HepG2 (cell line): ENCODE measurements around the gene SAMD4A. TPM values are rescaled to one million over a fixed set of nuclear protein-coding genes. Genes with fewer than 3 reads are reported as not detected.

ENCODE experiments used
- ATAC-seq: fragments of 200-7000 bp; cut with Tn5 transposase; 3 replicates; pipeline ENCODE4 v1.9.1; 2020; ENCODE audit warnings: mild to moderate bottlenecking, moderate library complexity
- BruUV-seq: library from RNA; stranded (reverse); fragments of 400-500 nt; replicated peaks from 2 replicates; lab custom pipeline; 2021; lab: Mats Ljungman, UMichigan
- CTCF ChIA-PET: fragments of 300-600 bp; formaldehyde crosslinking; extraction: SDS; loops from one replicate; lab custom pipeline; 2021; ENCODE audit warnings: low total read pairs, inconsistent platforms, low intra/inter-chr PET ratio; lab: Yijun Ruan, JAX
- POLR2A ChIA-PET: fragments of 350-600 bp; sonication (Branson Sonifier 250); formaldehyde crosslinking; loops from one replicate; lab custom pipeline; 2020; ENCODE audit warnings: antibody characterized with exemption, inconsistent platforms; lab: Yijun Ruan, JAX
- DNase-seq: peaks from one replicate; pipeline ENCODE4 v3.0.0-alpha.2; 2015; ENCODE audit warnings: low spot score
- FAIRE-seq: peaks from 3 replicates; lab custom pipeline; 2011; peaks lifted over from hg19 to GRCh38; lab: Jason Lieb, UNC
- H2AFZ ChIP-seq: one replicate; pipeline ENCODE4 v1.6.1; 2011; ENCODE audit warnings: low read length, inconsistent platforms
- H3K27ac ChIP-seq: fragments of 300-600 bp; 3 replicates; pipeline ENCODE4 v1.8.0; 2011; ENCODE audit warnings: mixed run types, mild to moderate bottlenecking, mixed read lengths, low read length, inconsistent platforms; ENCODE audit not compliant: insufficient read depth; ENCODE audit errors: extremely low read length
- H3K27me3 ChIP-seq, 2 experiments: fragments of 200-600 bp in 1 of 2; 2 replicates in 1 of 2; 3 replicates in 1 of 2; pipeline versions ENCODE4 v1.6.0 to v1.8.0; 2011; ENCODE audit warnings: low read length in 2 of 2, mild to moderate bottlenecking in 2 of 2, moderate library complexity in 2 of 2, inconsistent platforms in 1 of 2; ENCODE audit not compliant: insufficient read depth in 2 of 2, control insufficient read depth in 1 of 2
- H3K36me3 ChIP-seq, 2 experiments: fragments of 200-600 bp in 1 of 2; replicated peaks in 1 of 2; 2 replicates in 1 of 2; 3 replicates in 1 of 2; pipeline versions ENCODE4 v1.5.1 to v1.8.0; 2011; ENCODE audit warnings: low read length in 2 of 2, inconsistent platforms in 1 of 2; ENCODE audit not compliant: insufficient read depth in 2 of 2, control insufficient read depth in 1 of 2
- H3K4me1 ChIP-seq: 2 replicates; pipeline ENCODE4 v1.5.1; 2012; ENCODE audit warnings: low read length, inconsistent platforms; ENCODE audit not compliant: insufficient read depth
- H3K4me2 ChIP-seq: 2 replicates; pipeline ENCODE4 v1.6.0; 2011; ENCODE audit warnings: low read depth, low read length, inconsistent platforms
- H3K4me3 ChIP-seq, 3 experiments: fragments of 200-600 bp in 1 of 3; sonication (generic), shearing (Covaris generic) in 1 of 3; replicated peaks in 1 of 3; 2 replicates each; pipeline ENCODE4 v1.5.1; 2011 to 2016; ENCODE audit warnings: low read length in 3 of 3, inconsistent platforms in 2 of 3, low read depth in 2 of 3, mild to moderate bottlenecking in 2 of 3, control low read depth in 1 of 3, mixed read lengths in 1 of 3; ENCODE audit not compliant: insufficient read depth in 1 of 3
- H3K79me2 ChIP-seq: one replicate; pipeline ENCODE4 v1.6.1; 2011; ENCODE audit warnings: low read length, inconsistent platforms; ENCODE audit not compliant: insufficient read depth
- H3K9ac ChIP-seq: 2 replicates; pipeline ENCODE4 v1.6.0; 2011; ENCODE audit warnings: mild to moderate bottlenecking, low read depth, low read length, inconsistent platforms; ENCODE audit not compliant: insufficient read depth
- H3K9me3 ChIP-seq: 2 replicates; pipeline ENCODE4 v1.5.1; 2012; ENCODE audit warnings: mild to moderate bottlenecking, low read length
- H4K20me1 ChIP-seq: 2 replicates; pipeline ENCODE4 v1.6.0; 2011; ENCODE audit warnings: inconsistent platforms, mild to moderate bottlenecking, low read length, moderate library complexity; ENCODE audit not compliant: insufficient read depth
- CENPX ChIP-seq: sonication (generic); formaldehyde crosslinking; IDR thresholded peaks from 2 replicates; pipeline ENCODE4 v1.9.0; 2021; ENCODE audit warnings: mild to moderate bottlenecking, missing genetic modification reagents, moderate library complexity
- FOXA1 ChIP-seq, 2 experiments: fragments of 450-650 bp in 1 of 2; sonication (generic) in 1 of 2; formaldehyde crosslinking in 1 of 2; IDR thresholded peaks; 2 replicates each; pipeline versions ENCODE4 v1.4.0 to v1.6.1; 2016 to 2020; ENCODE audit warnings: missing genetic modification reagents in 1 of 2
- HNF4A ChIP-seq: sonication (generic); formaldehyde crosslinking; IDR thresholded peaks from 2 replicates; pipeline ENCODE4 v1.4.0; 2020; ENCODE audit warnings: missing genetic modification reagents
- HNF4G ChIP-seq, 2 experiments: sonication (generic) in 1 of 2; formaldehyde crosslinking in 1 of 2; IDR thresholded peaks; 2 replicates each; pipeline versions ENCODE4 v1.4.0 to v1.6.1; 2011 to 2020; ENCODE audit warnings: borderline replicate concordance in 2 of 2, low read depth in 2 of 2, mild to moderate bottlenecking in 2 of 2, low read length in 1 of 2, missing genetic modification reagents in 1 of 2, moderate library complexity in 1 of 2
- NPAS2 ChIP-seq: sonication (generic); formaldehyde crosslinking; IDR thresholded peaks from 2 replicates; pipeline ENCODE4 v1.8.0; 2022; ENCODE audit warnings: mild to moderate bottlenecking, missing genetic modification reagents, borderline replicate concordance
- POGZ ChIP-seq: sonication (generic); formaldehyde crosslinking; IDR thresholded peaks from 2 replicates; pipeline ENCODE4 v1.4.0; 2020; ENCODE audit warnings: mild to moderate bottlenecking, missing genetic modification reagents
- RARA ChIP-seq: IDR thresholded peaks from 2 replicates; pipeline ENCODE4 v1.6.1; 2016; ENCODE audit warnings: missing genetic modification reagents, missing compliant biosample characterization
- RBAK ChIP-seq: sonication (generic); formaldehyde crosslinking; IDR thresholded peaks from 2 replicates; pipeline ENCODE4 v1.5.1; 2020; ENCODE audit warnings: mild to moderate bottlenecking, missing genetic modification reagents
- RELA ChIP-seq: sonication (generic); formaldehyde crosslinking; IDR thresholded peaks from 2 replicates; pipeline ENCODE4 v1.4.0; 2020; ENCODE audit warnings: missing genetic modification reagents
- SAP130 ChIP-seq: IDR thresholded peaks from 2 replicates; pipeline ENCODE4 v1.6.1; 2016; ENCODE audit warnings: low read depth
- ZMYM4 ChIP-seq: sonication (generic); formaldehyde crosslinking; IDR thresholded peaks from 2 replicates; pipeline ENCODE4 v1.8.1; 2023; ENCODE audit warnings: mild to moderate bottlenecking, missing genetic modification reagents
- ZNF136 ChIP-seq: sonication (generic); formaldehyde crosslinking; IDR thresholded peaks from 2 replicates; pipeline ENCODE4 v1.8.1; 2022; ENCODE audit warnings: low read depth, mild to moderate bottlenecking, moderate library complexity, missing genetic modification reagents
- ZNF263 ChIP-seq: sonication (generic); formaldehyde crosslinking; IDR thresholded peaks from 2 replicates; pipeline ENCODE4 v1.4.0; 2020; ENCODE audit warnings: missing genetic modification reagents
- ZNF317 ChIP-seq: sonication (generic); formaldehyde crosslinking; IDR thresholded peaks from 2 replicates; pipeline ENCODE4 v1.5.0; 2020; ENCODE audit warnings: mild to moderate bottlenecking, missing genetic modification reagents
- WGBS: methylation state at CpG from one replicate; pipeline ENCODE4 v1.1.6; 2017; ENCODE audit warnings: low lambda C conversion rate; 5-methylcytosine and 5-hydroxymethylcytosine counted together
- in situ Hi-C: cut with HindIII; loops from 2 replicates; pipeline ENCODE4 v1.10.0; 2017; ENCODE audit warnings: low pct_unique_long_range_greater_than_20kb; ENCODE audit not compliant: extremely low pct_ligation_motif_present
- intact Hi-C: fragments of 100-400 bp; cut with micrococcal nuclease; formaldehyde crosslinking; loops from one replicate; pipeline ENCODE4 v1.10.0; 2022; ENCODE audit not compliant: unreplicated experiment
- polyA plus RNA-seq, 8 experiments: library from polyadenylated mRNA; depleted of rRNA in 3 of 8; stranded (reverse) in 7 of 8; unstranded in 1 of 8; fragments of >200 nt; fragmentation: Illumina TruSeq in 4 of 8; extraction: Trizol in 4 of 8; gene quantifications; 2 replicates each; pipeline versions ENCODE4 v1.2.1 to v1.2.3, GENCODE V29; 2011 to 2016; ENCODE audit warnings: low read depth in 4 of 8, missing spikeins in 1 of 8, mixed read lengths in 1 of 8; ENCODE audit not compliant: insufficient read depth in 1 of 8
- total RNA-seq, 5 experiments: library from RNA; depleted of rRNA; stranded (reverse); fragments of >200 nt; fragmentation: Illumina TruSeq; extraction: Trizol; gene quantifications; 2 replicates each; pipeline ENCODE4 v1.2.3, GENCODE V29; 2016; ENCODE audit warnings: low read depth in 1 of 5
- TF ChIP-seq, protein P1 (sequence below): sonication (generic); formaldehyde crosslinking; conservative IDR thresholded peaks from 2 replicates; pipeline ENCODE4 v1.4.0; 2020; ENCODE audit warnings: mild to moderate bottlenecking, missing genetic modification reagents, moderate library complexity
- TF ChIP-seq, protein P2 (sequence below): sonication (generic); formaldehyde crosslinking; IDR thresholded peaks from 2 replicates; pipeline ENCODE4 v1.5.1; 2020; ENCODE audit warnings: mild to moderate bottlenecking, moderate library complexity, missing genetic modification reagents
- TF ChIP-seq, protein P3 (sequence below): sonication (generic); formaldehyde crosslinking; IDR thresholded peaks from 2 replicates; pipeline ENCODE4 v1.5.0; 2020; ENCODE audit warnings: mild to moderate bottlenecking, missing genetic modification reagents, borderline replicate concordance

The SAMD4A gene
- total and polyA plus RNA-seq, 2 of the 13 experiments (the other 11 are each of a cell fraction or from before 2014, with no cell fraction given) = 11.8 to 13.0 TPM

DNA sequence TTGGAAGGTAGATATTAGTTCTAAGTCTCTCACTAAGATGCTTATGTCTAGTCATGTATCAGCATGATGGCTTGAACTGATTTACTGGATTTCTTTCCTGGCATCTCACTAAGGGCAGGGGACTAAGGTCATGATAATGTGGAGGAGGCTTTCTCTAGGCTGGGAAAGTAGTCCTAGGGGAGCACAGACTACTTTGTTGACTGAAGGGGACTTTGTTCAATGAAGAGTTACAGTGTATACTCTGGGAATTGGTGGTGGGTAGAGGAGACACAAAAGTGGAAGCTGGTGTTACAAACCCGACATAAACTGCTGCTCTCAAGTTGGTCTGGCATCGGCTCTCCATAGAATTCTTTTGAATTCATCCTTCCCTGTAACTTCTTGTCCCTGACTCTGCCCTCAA lies 75.2 kb downstream of the SAMD4A start:
- ChIA-PET POLR2A (interaction anchor here (1.0 to 3.0 kb wide), 6 partner anchors 9 to 104 kb away, joined by 3 to 32 read pairs (median 4); partner anchors contain the start of gene SAMD4A), CTCF (no interaction called here)
- H3K4me1 ChIP-seq = peaks cover 85% of the 10 kb centered on the region
- H4K20me1 ChIP-seq = no peaks in the 10 kb centered on the region; the same call in 1 of the 2 replicates
- intact Hi-C loops = loop anchor here (5.0 kb wide), 1 partner anchor 50 kb away; no protein-coding TSS in a partner anchor
- peaks cover 2 to 5% of the 10 kb centered on the region in 2 experiments; a peak in 1 of 5 replicates for H3K36me3 ChIP-seq
- peak overlapping the region in 1 of 3 experiments; percentile 50; a peak in 1 of 6 replicates for H3K4me3 ChIP-seq
- FAIRE-seq (no peak), DNase-seq (peak; percentile 62), ATAC-seq (peak; percentile 68)
- H3K79me2 ChIP-seq = peaks cover 49% of the 10 kb centered on the region
- in situ Hi-C loops = no loop called here
- peak overlapping the region; percentile 83 for H3K27ac ChIP-seq
- peak overlapping the region; percentile 82 for H3K4me2 ChIP-seq
- no TSS peak for BruUV-seq
- no peaks in the 10 kb centered on the region for H3K27me3 ChIP-seq
- H3K9ac ChIP-seq = peak overlapping the region; percentile 69
- TF ChIP-seq HNF4A (CRISPR knock-in tag) (peak; percentile 50), ZNF263 (CRISPR knock-in tag) (peak; percentile 94), SAP130 (CRISPR knock-in tag) (peak; percentile 18; the same call in 1 of the 2 replicates), RARA (CRISPR knock-in tag) (0 out of 2 replicates have a peak, but pooled peaks have one; percentile 6), FOXA1 (IDR thresholded peaks at IDR 0.05) (no peak), FOXA1 (CRISPR knock-in tag; IDR thresholded peaks at IDR 0.05) (peak; percentile 39; the same call in 1 of the 2 replicates), NPAS2 (CRISPR knock-in tag) (no peak), ZMYM4 (CRISPR knock-in tag) (0 out of 2 replicates have a peak, but pooled peaks have one; percentile 49), HNF4G (IDR thresholded peaks at IDR 0.05; ENCODE audit: borderline replicate concordance, low read depth, low read length) (peak; percentile 28; the same call in 1 of the 2 replicates), HNF4G (CRISPR knock-in tag; IDR thresholded peaks at IDR 0.05; ENCODE audit: borderline replicate concordance, low read depth) (no peak), RBAK (no peak), RELA (CRISPR knock-in tag) (no peak), POGZ (CRISPR knock-in tag) (0 out of 2 replicates have a peak, but pooled peaks have one; percentile 30), ZNF317 (CRISPR knock-in tag) (peak; percentile 89; the same call in 1 of the 2 replicates), CENPX (CRISPR knock-in tag) (no peak), ZNF136 (CRISPR knock-in tag) (0 out of 2 replicates have a peak, but pooled peaks have one; percentile 28)
- TF ChIP-seq, protein P1, sequence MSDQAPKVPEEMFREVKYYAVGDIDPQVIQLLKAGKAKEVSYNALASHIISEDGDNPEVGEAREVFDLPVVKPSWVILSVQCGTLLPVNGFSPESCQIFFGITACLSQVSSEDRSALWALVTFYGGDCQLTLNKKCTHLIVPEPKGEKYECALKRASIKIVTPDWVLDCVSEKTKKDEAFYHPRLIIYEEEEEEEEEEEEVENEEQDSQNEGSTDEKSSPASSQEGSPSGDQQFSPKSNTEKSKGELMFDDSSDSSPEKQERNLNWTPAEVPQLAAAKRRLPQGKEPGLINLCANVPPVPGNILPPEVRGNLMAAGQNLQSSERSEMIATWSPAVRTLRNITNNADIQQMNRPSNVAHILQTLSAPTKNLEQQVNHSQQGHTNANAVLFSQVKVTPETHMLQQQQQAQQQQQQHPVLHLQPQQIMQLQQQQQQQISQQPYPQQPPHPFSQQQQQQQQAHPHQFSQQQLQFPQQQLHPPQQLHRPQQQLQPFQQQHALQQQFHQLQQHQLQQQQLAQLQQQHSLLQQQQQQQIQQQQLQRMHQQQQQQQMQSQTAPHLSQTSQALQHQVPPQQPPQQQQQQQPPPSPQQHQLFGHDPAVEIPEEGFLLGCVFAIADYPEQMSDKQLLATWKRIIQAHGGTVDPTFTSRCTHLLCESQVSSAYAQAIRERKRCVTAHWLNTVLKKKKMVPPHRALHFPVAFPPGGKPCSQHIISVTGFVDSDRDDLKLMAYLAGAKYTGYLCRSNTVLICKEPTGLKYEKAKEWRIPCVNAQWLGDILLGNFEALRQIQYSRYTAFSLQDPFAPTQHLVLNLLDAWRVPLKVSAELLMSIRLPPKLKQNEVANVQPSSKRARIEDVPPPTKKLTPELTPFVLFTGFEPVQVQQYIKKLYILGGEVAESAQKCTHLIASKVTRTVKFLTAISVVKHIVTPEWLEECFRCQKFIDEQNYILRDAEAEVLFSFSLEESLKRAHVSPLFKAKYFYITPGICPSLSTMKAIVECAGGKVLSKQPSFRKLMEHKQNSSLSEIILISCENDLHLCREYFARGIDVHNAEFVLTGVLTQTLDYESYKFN = peak; percentile 36; the same call in 1 of the 2 replicates
- TF ChIP-seq, protein P2, sequence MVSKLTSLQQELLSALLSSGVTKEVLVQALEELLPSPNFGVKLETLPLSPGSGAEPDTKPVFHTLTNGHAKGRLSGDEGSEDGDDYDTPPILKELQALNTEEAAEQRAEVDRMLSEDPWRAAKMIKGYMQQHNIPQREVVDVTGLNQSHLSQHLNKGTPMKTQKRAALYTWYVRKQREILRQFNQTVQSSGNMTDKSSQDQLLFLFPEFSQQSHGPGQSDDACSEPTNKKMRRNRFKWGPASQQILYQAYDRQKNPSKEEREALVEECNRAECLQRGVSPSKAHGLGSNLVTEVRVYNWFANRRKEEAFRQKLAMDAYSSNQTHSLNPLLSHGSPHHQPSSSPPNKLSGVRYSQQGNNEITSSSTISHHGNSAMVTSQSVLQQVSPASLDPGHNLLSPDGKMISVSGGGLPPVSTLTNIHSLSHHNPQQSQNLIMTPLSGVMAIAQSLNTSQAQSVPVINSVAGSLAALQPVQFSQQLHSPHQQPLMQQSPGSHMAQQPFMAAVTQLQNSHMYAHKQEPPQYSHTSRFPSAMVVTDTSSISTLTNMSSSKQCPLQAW (CRISPR knock-in tag) = 0 out of 2 replicates have a peak, but pooled peaks have one; percentile 27
- TF ChIP-seq, protein P3, sequence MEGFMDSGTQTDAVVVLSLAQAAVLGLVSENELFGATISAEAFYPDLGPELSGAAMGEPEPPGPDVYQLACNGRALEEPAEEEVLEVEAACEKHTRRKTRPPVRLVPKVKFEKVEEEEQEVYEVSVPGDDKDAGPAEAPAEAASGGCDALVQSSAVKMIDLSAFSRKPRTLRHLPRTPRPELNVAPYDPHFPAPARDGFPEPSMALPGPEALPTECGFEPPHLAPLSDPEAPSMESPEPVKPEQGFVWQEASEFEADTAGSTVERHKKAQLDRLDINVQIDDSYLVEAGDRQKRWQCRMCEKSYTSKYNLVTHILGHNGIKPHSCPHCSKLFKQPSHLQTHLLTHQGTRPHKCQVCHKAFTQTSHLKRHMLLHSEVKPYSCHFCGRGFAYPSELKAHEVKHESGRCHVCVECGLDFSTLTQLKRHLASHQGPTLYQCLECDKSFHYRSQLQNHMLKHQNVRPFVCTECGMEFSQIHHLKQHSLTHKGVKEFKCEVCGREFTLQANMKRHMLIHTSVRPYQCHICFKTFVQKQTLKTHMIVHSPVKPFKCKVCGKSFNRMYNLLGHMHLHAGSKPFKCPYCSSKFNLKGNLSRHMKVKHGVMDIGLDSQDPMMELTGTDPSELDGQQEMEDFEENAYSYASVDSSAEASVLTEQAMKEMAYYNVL (CRISPR knock-in tag) = 0 out of 2 replicates have a peak, but pooled peaks have one; percentile 26
- no peak overlapping the region for H2AFZ ChIP-seq
- no peaks in the 10 kb centered on the region for H3K9me3 ChIP-seq
- 23% methylated on average over 2 of the region's 2 CpGs for WGBS
